Stimulated activated CD4-positive, alpha-beta T cell treated with anti-CD3 and anti-CD28 coated beads, Interleukin-4, amount 100 ng/mL, for 24 hours (primary cell): ENCODE measurements around the gene MEF2C.
A peak's percentile ranks its signal among the peaks of the same experiment; 100 is the strongest.

Experiments
- DNase-seq: peaks from one replicate; pipeline ENCODE4 v3.0.0-alpha.2; 2020

MEF2C gene

DNA sequence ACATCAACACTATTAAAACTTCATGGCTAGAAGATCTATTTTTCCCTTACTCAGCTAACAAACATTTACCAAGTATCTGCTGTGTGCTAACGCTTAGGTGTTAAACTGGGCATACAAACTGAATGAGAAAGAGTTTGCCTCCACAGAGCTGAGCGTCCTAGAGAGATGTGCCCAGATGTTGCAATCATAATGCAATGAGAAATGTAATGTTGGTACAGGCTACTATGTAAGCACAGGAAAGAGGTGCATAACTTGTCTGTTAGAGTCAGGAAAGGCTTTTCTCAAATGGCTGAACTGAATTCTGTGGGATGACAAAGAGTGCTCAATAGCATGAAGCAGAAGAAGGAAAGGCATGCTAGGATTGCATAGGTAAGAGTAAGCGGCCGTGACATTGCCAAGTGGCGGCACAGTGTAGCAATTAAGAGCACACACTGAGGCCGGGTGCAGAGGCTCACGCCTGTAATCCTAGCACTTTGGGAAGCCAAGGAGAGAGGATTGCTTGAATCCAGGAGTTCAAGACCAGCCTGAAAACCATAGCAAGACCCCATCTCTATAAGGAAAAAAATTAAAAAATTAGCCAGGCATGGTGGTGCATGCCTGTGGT, 137.8 kb downstream of the MEF2C start:
- no peak for DNase-seq

DNA sequence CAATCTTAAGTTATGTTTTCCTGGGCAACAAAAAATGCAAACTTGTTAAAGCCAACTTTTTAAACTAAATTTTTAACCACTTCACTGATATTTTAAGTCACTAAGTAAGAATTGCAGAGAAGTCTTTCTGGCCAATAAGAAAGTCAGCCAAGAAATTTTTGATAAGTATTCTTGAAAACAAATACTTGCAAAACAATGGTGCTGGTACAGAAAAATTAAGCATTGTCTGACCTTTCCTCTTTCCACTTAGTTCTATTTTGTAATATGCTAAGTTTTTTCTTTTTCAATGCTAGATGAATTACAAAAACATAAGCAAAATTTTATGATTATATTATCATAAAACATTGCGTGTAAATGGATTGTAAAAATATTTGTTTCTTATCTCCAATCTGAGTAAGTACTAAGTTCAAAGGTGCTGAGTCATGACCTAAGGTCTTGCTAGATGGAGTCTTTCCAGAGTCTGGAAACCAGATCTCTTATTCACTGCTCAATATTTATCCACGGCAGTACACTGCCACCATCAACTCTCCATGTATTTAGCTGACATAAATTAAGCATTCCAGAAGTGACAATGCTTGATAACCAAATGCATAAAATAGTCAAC, 139.7 kb downstream of the MEF2C start:
- no peak for DNase-seq

GRCh38 chr5:88741964-88742363, 141.0 kb downstream of the MEF2C start:
- no peak for DNase-seq

- no peak for DNase-seq
These were observed 142.3 kb downstream of the MEF2C start for GRCh38 chr5:88740604-88741185.

DNA sequence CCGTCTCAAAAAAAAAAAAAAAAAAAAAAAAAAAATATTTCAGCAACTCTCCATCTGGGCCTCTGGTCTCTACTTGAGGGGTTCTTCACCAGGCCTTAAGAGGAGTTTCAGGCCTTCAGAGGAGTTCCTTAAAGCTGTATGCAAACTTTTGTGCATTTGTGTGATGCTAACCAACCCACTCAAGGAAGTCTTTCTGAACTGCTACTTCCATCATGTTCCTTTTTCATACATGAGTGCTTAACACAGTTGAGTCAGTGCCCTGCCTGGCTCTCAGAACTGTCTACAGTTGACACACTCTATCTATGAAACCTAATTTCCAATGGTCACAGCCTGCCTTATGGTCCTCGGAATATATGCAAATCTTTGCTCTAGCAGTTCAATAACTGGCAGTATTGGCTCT, 146.5 kb downstream of the MEF2C start:
- no peak for DNase-seq

GRCh38 chr5:88734983-88735382, 148.0 kb downstream of the MEF2C start:
- DNase-seq, result no peak

DNA sequence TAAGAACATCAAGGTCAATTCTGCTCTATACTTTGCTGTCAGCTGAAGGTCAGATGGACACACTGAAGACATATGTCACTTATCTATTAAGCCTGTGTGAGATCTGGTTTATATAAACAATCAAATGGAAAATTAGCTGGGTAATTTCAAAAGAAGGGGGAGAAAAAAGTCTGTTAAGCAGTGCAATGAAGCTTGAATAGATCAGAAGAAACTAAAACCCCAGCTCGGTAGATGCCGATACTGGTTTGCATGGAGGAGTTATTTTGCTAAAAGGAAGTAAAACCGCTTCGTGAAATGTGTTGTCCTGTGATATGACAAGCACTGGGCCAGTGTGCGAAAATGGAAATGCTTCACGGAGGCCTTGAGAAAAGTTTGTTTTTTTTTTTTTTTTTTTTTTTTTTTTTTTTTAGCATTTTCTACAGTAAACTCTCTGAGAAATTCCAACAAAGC, 148.8 kb downstream of the MEF2C start:
- no peak for DNase-seq

- DNase-seq, result no peak
These were observed 150.1 kb downstream of the MEF2C start for GRCh38 chr5:88732862-88733261.

- DNase-seq, result no peak
These were observed 150.8 kb downstream of the MEF2C start for GRCh38 chr5:88732181-88732633.

GRCh38 chr5:88729829-88730182, 153.2 kb downstream of the MEF2C start:
- DNase-seq, result no peak

DNA sequence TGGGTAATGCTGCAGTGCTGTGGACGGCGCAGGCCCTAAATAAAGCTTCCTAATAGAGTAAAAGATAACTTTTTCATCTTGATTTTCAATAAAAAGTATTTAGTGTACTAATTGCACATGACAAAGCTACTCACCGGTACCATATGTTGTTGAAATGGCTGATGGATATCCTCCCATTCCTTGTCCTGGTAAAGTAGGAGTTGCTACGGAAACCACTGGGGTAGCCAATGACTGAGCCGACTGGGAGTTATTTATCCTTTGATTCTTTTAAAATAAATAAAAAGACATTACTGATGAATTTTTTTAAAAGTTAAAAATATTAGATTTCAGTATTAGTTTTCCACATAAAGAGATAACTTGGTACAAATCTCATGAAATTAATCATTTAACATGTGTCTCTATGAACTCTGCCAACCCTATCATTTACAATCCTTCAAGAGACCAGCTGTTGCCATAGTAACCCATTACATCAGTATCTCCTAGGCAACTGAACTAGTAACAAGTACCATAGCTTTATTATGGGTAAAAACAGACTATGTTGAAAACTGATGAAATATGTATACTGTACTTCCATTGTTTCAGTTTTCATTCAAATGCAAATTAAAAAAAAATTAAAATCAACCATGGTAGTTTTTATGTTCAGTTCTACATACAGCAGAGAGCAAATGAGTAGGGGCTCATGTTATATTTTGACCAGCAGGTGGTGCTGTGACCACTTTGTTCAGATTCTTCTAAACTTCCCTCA, 153.7 kb downstream of the MEF2C start:
- DNase-seq, result peak; percentile 64

GRCh38 chr5:88727705-88728313, 155.2 kb downstream of the MEF2C start:
- no peak for DNase-seq

DNA sequence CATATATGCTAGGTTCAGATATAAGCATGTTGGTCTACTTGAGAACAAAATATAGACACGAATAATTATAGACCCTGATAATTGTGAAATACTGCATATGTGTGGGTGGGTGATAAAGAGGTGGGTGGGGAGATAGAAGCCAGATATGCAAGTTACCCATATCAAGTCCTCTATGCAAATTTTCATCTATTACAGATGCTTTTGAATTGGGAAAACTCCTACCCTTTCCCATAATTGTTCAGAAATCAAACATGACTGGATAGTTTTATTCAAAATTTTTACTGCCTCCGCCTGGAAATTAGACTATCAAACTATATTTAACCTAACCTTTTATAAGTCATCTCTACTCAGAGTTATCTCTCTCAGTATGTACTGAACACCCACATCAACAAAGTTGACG, 157.5 kb downstream of the MEF2C start:
- no peak for DNase-seq

- no peak for DNase-seq
These were observed 158.8 kb downstream of the MEF2C start for GRCh38 chr5:88724201-88724600.

DNA sequence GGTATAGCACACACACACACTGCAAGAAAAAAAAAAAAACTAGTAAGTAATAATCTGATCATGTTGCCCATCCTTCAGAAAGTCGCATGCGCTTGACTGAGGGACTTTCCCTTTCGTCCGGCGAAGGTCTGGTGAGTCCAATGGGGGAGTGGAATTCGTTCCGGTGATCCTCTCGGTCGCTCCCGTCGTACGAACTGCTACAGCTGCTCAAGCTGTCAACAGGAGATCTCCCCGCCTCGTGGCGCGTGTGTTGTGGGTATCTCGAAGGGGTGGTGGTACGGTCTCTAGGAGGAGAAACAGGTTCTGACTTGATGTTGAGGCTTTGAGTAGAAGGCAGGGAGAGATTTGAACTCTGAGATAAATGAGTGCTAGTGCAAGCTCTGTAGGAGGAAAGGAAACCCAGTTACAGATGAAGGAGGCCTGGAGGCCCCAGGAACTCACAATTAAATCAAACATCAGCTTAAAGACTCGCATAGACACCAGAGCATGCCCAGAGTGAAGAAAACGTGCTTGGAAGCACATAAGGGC, 160.4 kb downstream of the MEF2C start:
- DNase-seq, result no peak

- DNase-seq, result no peak
These were observed 163.6 kb downstream of the MEF2C start for GRCh38 chr5:88719434-88719833.

DNA sequence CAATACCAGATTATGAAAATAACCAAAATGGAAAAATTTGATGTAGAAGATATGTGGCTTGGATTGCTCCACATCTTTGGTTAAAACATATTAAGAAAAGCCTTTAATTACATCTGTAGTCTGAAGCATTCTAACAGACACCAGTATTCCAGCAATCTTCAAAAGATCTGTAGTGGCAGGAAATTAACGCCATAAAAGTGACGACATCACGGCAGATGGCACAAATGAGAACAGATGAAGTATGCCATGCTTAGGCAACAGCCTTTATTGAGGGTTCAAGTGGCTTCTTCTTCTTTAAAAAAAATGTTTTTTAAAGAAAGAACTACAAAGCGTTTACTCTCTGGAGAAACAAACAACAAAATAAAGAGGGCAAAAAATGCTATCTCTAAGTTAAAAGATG, 164.2 kb downstream of the MEF2C start:
- no peak for DNase-seq

DNA sequence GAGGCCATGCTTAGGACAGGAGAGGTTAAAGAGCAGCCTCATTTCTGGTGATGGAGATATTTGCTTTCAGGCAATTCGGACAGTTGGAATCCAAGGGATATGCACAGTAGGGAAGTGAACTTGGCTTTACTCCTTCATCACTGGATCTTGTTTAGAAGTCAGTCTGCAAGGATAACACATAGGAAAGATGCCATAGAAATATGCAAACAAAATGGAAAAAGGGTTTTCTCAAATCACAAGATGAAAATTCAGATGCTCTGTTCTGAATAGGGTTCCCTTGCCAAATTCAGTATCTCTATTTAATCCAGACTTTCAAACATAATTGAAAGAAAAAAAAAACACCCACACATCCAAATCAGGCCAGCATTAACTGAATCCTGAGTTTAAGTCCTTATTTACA, 166.9 kb downstream of the MEF2C start:
- DNase-seq, result no peak

GRCh38 chr5:88715503-88715902, 167.5 kb downstream of the MEF2C start:
- no peak for DNase-seq

DNA sequence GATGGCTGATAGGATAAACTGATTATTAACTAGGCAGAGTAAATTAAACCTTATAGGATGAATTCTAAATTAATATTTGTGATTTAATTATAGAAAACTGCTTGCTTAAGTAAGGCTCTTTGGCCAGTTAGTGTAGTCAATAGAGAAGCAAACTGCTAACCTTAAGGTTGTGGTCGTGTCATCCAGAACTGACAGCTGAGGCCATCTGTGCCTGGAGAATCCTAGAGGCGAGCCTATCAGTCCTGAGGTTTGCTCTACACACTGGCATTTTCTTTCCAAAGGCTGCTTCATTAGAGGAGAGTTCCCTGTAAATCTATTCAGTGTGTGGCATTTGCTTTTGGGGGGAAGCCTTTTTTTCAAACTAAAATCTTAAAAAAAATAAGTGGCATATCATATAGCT, 169.2 kb downstream of the MEF2C start:
- no peak for DNase-seq

DNA sequence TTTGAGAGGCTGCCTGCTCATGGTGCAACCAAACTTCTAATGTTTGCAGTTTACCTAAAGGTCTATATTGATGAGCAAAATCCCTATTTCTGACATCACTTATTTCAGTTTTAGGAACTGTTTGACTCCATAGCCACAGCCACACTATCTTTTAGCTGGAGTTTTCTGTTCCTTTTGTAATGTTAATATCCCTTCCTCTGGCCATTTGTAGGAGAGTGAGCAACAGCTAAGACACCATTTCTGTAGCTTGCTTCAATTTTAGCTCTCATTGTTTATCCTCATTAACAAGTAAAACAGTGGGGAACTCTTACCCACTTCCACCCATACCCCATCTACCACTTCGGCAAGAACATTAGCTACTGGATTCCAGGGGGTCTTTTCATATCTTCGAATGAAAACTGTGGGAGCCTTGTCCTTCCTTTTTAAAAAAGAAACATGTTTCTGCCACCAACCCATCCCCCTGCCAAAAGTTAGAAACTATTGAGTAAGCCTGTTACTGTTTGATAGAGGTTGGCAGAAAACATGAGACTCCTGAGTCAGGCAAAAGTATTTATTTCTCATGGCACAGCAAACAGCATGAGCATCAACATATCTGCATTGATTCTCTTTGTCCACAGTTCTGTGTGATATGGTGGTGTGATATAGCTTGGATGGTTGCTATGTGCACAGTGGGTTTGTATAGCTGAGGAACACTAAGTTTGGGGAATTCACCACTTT, 174.1 kb downstream of the MEF2C start:
- DNase-seq, result no peak

DNA sequence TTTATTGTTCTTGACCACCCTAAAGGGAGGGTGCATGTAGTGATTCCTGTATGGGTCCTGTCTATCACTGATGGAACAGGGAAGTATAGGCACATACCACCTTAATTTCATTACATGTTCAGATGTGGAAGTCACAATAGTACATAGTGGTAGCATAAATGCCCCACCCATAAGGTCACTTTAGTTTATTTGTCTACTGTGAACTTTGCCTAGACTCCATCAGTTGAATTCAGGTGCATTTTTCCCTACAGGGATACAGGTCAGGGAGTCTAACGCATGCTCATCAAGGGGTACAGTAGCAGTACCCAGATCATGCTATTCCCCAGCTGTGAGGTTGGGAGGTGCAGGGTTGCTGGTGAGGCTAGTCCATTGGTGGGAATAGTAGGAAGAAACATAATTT, 175.0 kb downstream of the MEF2C start:
- DNase-seq, result no peak
